Activated effector memory CD4-positive, alpha-beta T cell treated with Interleukin-2 at 50 U/mL for 16 hours (primary cell): Measurements from ENCODE around the gene LIPC.

ENCODE experiments used
- DNase-seq: peaks from one replicate; pipeline ENCODE4 v3.0.0-alpha.2; 2020

Gene LIPC

DNA sequence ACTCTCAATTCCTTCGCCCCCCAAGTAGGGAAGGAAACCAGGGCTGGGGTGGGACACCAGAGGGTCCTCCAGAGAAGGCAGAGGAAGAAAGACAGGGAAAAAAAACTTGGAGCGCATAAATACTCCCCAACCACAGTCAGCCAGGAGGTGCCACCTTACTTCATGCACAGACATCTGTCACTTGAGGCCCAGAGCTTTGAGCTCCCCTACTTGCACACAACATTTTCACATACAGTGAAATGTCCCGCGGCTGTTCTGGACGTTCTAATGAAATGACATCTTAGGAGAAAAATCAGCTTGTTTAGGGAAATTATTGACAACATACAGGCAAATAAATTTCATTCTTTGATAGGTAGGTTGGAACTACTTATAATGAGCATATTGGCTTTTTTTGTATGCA is 113.0 kb downstream of the LIPC start:
- DNase-seq: no peak

DNA sequence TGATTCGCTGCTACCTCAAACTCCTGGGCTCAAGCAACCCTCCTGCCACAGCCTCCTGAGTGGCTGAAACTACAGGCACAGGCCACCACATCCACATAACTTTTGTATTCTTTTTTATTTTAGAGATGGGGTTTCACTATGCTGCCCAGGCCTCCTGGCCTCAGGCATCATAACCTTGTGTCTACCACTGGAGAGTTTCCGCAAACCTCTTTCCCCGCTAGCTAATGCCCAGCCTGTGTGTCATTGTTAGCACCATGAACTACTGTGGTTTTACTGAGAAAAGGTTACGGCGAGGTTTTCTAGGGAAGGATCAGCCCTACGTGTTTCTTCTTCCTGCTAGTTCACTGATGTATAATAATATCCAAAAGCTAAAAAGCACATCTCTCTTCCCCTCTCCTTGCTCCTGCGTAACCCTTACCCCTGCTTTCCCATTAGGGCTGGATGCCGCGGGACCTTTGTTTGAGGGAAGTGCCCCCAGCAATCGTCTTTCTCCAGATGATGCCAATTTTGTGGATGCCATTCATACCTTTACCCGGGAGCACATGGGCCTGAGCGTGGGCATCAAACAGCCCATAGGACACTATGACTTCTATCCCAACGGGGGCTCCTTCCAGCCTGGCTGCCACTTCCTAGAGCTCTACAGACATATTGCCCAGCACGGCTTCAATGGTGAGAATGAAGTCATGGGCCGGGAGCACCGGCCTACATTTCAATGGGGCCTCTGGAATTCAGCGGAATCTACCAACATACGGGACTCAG is 113.7 kb downstream of the LIPC start:
- peak; percentile 11 for DNase-seq

DNA sequence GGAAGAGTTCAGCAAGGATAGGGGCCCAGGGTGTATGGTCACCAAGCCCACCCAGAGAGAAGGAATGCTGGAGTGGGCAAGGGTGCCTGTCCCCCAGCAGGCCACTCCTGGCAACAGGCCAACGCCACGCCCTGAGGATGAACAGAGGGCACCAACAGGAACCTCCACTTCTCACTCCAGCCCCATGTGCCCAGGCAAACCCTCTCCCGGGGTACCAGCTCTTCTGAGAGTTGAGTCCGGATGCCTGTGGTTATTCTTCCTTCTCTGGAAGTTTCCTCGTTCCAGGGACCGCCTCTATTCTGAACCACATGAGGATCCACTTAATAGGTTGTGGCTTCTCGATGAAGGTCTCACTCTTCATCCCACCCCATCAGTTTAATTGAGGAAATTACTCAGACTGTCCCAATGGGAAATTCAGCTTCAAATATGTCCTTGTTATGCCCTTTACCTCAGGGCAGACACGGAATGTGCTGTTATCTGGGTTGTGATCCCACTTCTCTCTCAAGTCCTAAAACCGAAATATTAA is 114.3 kb downstream of the LIPC start:
- DNase-seq: no peak

DNA sequence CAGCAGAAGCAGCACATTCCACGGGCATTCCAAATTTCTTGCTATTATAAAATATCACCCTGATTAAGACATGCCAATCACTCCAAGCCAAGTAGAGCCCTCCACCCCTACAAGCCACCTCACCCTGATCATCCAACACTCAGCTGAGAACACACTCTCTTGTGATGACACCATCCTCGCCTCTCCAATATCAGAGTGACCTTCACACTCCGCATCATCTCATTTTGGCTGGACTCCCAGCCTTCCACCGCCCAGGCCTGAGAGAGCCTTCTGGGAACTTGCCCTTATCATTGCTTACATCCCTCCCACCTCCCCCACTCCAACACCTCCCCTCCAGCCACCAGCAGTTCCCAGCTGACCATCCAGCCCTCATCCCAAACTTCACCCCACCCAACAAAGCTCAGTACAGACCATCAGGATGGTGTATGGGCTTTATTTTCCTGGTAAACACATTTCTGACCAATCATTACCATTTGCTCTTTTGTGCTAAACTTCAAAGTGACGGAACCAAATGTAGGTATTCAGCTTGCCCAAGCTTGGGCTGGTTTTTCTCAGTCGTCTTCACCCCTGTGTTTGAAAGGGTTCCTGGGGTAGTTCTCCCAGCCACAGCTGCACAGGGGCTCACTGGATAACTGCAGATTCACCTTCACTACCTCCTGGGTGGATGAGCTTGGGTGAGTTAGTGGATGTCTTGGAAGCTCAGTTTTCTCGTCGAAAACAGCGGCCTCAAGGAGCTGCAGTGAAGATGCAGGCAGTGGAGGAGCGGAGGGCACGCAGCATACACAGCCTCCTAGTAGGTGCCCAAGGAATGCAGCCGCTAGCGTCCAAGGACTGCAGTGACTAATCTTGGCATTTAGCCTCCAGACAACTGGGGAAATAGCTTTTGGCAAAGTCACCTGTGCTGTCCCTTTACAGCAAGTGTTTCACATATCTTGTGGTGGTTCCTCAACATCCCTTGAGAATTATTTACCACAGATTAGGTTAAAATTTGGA is 115.1 kb downstream of the LIPC start:
- DNase-seq: no peak

DNA sequence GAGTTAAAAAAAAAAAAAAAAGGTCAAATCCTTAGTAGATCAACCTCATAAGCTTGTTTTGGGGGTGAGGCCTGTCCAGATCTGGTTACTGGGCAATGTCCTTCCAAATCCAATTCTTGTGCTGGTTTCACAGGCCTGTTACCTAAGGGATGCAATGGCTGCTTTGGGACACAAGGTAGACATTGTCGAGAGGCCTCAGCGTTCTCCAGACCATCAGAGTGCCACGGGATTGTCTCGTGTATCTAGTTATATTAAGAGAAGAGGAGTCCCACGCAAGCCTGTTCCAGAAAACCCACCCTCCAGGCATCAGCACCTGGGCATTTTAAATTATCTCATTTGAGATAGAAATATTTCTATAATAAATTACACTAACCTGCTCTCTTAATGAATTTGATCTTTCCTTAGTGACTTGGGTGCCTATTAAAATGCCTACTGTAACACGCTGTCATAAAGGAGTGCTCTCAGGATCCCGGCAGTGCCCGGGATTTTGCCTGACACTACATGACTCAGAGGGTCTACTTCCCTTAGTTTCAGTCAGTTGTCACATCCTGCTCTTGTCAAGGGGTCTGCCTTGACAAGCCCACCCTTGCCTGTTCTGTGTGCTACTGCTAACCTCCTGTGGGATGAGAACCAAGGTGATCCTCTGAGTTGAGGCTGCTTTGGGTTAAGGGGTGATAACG is 116.0 kb downstream of the LIPC start:
- no peak for DNase-seq

DNA sequence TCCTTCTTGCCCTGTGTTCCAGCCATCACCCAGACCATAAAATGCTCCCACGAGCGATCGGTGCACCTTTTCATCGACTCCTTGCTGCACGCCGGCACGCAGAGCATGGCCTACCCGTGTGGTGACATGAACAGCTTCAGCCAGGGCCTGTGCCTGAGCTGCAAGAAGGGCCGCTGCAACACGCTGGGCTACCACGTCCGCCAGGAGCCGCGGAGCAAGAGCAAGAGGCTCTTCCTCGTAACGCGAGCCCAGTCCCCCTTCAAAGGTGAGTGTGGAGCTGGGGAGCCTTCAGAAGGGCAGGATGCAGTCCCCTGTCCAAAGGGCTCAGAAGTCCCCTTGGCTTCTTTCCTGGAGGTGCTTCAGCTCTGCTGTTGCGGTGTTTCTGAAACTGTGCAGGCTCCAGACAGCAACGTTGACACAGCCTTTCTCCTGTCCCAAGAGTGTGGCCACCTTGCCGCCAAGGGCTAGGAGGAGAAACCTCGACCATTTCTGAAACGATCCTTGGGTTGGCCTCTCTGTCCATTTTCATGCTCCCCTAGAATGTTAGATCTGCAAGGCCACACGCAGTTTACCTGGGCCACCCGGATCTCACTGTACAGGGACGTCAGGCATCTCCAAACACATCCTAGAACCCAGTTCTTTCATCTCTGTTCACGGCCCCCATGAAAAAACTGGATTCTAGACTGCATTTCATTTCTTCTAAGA is 116.7 kb downstream of the LIPC start:
- DNase-seq: no peak

DNA sequence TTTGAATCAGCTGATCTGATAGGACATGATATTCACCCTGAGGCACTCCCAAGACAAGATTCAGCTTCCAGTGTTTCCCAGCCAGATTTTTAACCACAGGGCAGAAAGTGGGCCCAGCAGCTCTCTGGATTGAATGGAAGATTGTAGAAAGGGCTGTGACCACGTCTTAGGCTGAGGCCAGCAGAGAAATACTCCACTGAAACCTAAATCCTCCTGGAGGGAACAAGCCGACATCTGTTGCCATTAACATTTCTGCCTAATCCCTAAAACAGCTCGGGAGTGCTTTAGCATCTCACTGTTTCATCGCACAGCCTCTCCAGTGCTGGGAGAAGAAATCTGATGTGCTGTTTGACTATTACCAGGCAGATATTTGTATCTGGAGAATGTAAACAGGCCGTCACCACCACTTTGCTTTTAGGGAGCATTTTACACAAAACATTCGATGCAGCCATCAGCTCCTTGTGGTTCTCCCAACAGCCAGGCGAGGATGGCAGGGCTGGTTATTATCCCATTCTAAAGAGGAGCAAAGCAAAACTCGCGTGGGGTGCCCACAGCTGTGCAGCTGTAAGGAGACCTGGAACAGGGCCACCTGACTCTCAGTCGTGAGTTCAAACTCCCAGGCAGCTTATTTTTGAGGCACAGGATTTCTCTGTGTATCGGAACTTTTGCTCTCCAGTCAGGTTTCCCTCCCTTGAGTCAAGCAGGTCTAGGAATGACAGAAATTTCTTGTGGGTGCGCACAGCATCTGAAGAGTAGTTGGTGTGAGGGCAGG is 117.4 kb downstream of the LIPC start:
- DNase-seq: no peak

DNA sequence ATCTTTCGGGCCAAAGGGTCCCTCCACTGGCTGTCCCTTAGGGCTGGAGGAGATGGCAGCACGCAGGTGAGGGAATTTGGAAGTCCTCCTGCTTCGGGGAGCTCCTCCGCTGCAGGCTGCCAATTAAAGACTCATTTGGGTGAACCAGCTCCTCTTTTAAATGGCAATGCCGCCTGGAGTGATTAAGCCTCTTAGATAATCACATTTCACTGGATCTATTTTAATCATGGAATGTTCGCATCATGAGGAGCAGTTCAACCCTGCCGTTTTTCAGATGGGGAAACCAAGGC is 117.9 kb downstream of the LIPC start:
- DNase-seq: no peak

DNA sequence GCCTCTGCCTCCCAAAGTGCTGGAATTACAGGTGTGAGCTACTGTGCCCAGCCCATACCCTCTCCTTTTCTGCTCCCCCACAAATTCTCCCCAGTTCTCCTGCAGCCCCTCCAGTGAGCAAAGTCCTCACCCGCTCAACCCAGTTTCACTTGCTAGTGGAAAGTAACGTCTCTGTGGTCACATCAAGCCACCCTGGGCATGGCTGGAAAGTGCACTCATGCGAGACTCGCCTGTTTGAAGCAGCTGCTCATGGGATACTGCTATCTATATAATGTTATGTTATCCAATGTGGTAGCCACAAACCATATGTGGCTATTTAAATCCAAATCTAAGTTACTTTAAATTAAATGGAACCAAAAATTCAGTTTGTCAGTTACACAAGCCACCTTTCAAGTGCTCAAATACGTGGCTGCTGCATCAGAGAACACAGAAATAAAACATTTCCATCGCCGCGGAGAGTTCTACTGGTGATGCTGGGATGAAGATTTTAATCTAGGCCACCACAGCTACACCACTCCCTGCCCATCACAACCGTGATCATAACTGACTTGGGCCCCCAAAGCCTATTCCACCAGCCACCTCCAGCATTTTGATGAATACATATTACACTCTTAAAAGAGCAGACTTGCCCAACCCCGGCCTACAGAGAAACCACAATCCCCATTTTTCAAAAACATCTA is 119.4 kb downstream of the LIPC start:
- DNase-seq: no peak

DNA sequence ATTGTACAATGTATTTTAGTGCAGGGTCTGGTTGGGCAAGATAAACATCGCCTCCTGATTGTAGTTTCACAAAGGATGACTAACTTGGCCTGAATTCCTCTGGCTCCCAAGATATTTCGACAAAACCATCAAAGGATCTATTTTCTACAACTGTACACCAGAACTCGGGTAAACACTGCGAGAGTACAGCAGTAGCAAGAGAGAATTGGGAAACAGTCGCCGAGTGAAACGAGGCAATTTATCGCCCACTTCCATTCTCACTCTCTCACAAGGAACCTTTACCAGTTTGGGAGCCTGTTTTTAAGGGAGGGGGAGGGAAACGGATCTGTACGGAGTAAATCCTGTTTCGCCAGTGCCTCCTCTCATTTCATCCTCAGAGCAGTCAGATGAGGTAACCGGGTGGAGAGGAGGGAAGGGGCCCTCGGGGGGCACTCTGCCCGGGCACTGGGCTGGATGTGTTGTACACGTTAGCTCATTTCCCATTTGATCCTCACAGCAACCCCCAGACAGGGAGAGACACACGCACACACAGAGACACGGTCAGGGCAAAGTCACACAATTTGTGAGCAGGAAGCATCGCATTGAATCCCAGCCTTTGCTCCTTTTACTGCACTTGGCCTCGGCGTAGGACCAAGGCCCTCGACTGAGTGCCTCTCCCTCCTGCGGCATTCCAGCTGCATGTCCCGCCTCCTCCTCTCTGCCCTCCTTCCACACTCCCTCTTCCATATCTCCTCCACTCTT is 120.1 kb downstream of the LIPC start:
- no peak for DNase-seq

DNA sequence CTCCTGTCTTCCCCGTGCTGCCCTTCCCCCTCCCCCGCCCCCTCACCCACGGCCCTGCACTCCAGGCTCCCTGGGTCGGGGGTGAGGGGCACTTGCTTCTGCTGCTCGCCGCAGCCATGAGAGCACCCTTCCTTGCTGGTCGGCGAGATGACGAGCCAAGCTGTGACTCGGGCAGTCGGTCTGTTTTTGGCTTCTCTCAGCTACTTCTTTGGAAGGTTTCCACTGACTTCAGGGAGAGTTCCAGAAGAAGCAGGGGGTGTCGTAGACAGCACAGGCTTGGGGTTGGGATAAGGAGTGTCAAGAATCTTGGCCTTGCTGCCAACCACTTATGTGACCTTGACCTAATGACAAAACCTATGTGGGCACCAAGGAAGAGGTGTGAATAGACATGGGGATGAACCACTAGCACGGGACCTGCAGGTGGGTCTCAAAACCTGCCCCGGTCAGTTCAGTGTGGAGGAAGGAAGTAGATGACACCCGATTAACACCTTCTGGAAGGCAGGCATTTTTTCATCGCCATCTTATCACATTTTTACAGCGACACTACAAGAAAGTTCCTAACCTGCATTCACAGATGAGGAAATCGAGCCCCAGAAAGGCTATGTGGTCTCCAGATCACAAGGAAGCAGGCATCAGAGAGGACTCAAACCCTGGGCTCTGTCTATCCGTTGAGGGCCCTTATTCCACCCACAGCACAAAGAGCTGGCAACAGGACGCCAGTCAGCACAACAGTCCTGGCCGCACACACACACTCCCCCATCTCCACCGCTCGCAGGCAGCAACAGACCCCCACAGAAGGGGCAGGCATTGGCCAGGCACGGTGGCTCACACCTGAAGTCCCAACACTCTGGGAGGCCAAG is 120.9 kb downstream of the LIPC start:
- DNase-seq: no peak

DNA sequence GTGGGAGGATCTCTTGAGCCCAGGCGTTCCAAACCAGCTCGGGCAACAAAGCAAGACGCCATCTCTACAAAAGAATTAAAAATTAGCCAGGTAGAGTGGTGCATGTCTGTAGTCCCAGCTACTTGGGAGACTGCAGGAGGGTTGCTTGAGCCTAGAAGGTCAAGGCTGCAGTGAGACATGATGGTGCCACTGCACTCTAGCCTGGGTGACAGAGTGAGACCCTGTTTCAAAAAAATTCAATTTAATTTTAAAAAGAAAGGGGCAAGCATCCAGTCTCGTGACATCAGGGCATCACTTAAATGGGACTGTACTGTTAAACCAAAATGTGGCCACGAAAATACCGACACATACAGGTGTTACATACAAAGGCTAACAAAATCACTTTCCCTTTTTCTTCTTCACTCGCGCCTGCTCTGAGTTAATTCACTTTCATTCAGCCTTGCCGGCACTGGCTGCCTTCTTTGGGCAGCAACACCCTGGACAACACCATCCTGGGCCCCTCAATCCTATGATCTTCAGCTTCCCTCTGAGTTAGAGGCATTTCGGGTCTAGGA is 121.7 kb downstream of the LIPC start:
- DNase-seq: no peak

DNA sequence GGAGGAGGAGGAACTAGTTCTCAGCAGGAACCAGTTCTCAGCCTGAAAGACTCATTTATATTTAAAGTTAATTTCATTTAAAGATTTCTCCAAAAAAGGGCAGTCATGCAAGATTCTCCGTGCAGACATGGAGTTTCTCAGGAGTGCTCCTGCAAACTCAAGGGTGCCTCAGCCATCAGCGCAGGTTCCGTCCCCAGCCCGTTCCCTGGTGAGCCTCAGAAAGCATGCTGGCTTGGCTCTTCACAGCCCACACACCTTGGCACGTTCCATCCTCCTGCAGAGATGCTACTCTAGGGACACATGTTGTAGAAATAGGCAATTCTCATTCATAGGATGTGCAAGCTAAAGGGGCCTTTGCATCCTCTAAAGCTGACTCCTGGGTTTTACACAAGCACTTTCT is 123.0 kb downstream of the LIPC start:
- DNase-seq: no peak

DNA sequence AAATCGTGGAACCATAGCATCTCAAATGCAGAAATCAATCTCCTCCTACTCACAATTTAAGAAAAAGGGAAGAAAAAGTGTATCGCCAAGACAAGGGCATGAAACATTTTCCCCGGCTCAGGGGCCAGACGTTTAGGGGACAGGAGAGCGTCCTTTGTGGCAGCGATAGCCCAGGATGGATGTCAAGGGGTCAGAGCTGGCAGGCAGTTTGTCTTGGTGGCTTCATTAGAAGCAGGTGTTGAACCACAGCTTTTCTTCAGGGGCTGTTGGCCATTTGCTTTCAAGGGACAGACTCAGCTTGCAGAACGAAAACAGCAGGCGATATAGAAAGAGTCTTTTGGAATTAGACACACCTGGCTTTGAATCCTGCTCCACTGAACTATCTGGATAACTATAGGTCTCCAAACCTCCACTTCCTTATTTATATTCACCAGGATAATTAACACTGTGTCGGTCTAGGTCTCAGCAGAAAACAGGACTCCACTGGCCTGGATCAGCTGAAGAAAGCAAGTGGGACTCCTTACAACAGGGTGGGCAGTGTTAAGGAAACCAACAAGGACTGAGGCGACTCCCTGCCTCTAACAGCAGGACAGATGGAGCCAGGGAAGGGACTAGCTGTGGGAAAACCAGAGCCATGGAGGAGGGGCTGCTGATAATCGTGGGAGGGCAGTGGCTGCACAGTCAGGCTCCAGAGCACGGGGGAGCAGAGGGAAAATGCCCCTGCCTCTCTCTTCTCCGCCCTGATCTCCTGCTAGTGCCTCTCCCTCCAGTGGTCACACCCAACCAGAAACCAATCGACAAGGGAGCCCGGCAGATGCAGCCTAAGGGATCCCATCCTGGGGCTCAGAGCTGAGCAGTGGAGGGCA is 123.6 kb downstream of the LIPC start:
- DNase-seq: no peak

DNA sequence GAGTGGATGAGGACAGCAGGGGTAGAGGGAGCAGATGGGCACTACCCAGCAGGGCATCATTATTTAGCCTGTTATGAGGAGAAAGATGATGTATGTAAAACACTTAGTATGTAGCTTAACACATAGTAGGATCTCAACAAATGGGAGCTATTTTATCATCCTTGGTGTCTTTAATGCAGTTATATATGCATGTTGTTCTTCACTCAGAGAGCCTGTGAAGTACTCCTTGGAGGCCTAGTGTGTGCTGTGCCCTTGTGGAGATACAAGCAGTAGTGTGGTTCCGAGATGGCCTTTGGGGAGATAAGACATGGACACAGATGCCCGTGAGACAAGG is 124.2 kb downstream of the LIPC start:
- DNase-seq: no peak

DNA sequence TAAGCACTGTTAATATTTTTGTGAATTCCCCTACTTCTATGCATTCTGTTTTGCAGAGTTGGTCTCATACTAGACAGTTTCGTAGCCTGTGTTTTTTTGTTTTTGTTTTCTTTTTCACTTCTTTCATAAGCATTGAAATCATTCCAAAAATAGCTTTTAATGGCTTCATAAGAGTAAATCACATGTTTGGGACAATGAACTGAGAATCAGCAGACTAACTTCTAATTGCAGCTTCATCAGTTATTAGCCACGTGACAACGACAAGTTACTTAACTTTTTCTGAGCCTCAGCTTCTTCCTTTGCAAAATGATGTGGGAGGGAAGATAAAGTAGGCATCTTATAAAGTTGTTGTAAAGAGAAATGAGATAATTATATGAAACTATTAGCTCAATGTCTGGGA is 124.8 kb downstream of the LIPC start:
- DNase-seq: no peak

DNA sequence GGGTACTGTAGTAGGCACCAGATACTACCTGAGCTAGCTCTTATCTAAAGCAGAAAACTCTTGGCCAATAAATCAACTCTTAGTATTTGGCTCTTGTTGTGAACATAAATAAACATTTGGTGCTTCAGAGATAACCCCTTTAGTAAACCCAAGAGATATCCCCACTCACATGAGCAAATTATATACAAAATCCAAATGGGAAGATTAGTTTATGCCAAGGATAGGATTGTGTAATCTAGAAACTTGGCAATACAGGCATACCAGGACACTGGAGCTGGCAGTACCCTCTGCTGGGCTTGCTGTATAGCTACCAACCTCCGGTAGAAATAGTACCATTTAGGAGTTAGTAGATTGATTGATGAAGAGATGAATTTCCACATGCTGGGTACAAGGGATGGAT is 127.0 kb downstream of the LIPC start:
- no peak for DNase-seq

DNA sequence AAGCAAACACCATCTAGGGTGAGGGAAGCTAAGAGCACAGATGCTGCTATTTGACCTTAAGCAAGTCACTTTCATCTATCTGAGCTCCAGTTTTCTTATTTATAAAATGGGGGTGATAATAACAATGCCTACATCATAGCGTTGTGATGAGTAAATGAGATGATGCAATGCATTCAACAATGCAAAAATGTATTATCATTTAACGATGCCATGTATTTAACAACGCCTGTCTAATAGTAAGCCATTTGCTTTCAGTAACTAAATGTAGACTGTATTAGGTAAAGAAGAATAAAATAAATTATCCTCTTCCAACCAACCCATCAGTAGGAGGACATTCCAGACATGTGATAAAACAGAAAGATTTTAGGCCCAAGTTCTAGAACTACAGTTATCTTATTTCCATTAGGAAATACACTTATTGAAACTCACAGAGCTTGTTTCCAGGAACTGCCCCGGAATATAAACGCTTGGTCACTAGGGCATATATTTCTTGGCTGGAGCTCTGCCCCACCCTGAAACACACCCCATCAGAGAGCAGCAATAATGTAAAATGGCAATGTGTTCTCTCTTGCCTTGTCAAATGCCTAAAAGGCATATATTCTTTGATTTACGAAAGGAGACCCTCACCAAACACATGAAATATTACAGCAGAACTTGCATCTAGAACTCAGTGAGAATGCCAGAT is 128.3 kb downstream of the LIPC start:
- DNase-seq: no peak
